IMR-90 (cell line): ENCODE results near the gene MAOB. TPM values are rescaled to one million over a fixed set of nuclear protein-coding genes. Genes with fewer than 3 reads are reported as not detected.

Source experiments
- ATAC-seq: fragments of 200-7000 bp; cut with Tn5 transposase; 2 replicates; pipeline ENCODE4 v1.9.1; 2020; ENCODE audit warnings: low read depth, mild to moderate bottlenecking, moderate library complexity
- BruUV-seq: library from RNA; stranded (reverse); fragments of 400-500 nt; replicated peaks from 2 replicates; lab custom pipeline; 2021; lab: Mats Ljungman, UMichigan
- CTCF ChIA-PET: fragments of 300-600 bp; formaldehyde crosslinking; extraction: SDS; loops from one replicate; lab custom pipeline; 2021; ENCODE audit warnings: antibody characterized with exemption; lab: Yijun Ruan, JAX
- POLR2A ChIA-PET: fragments of 300-600 bp; sonication (Branson Sonifier 250); formaldehyde crosslinking; loops from one replicate; lab custom pipeline; 2022; ENCODE audit warnings: antibody characterized with exemption; ENCODE audit not compliant: unreplicated experiment; lab: Charles Lee
- DNase-seq: peaks from one replicate; pipeline ENCODE4 v3.0.0; 2013
- H2AFZ ChIP-seq: replicated peaks from 2 replicates; pipeline ENCODE3; 2013; ENCODE audit warnings: low read length, mild to moderate bottlenecking; ENCODE audit not compliant: poor library complexity
- H2AK5ac ChIP-seq: 2 replicates; pipeline ENCODE4 v1.6.1; 2013; ENCODE audit warnings: low read depth, low read length, inconsistent platforms
- H2AK9ac ChIP-seq: replicated peaks from 2 replicates; pipeline ENCODE3; 2013; ENCODE audit warnings: mild to moderate bottlenecking, low read depth, low read length, moderate library complexity; ENCODE audit not compliant: poor library complexity
- H2BK120ac ChIP-seq: 2 replicates; pipeline ENCODE4 v1.6.1; 2013; ENCODE audit warnings: low read depth, low read length, inconsistent platforms
- H2BK15ac ChIP-seq: 3 replicates; pipeline ENCODE4 v1.6.1; 2013; ENCODE audit warnings: low read depth, low read length, inconsistent platforms
- H2BK20ac ChIP-seq: 2 replicates; pipeline ENCODE4 v1.6.1; 2013; ENCODE audit warnings: low read depth, mild to moderate bottlenecking, inconsistent platforms, low read length, moderate library complexity
- H2BK5ac ChIP-seq: 2 replicates; pipeline ENCODE4 v1.6.1; 2013; ENCODE audit warnings: mild to moderate bottlenecking, low read depth, low read length, inconsistent platforms; ENCODE audit not compliant: poor library complexity, severe bottlenecking
- H3K14ac ChIP-seq: replicated peaks from 2 replicates; pipeline ENCODE4 v1.6.1; 2013; ENCODE audit warnings: low read depth, low read length, inconsistent platforms
- H3K18ac ChIP-seq: 2 replicates; pipeline ENCODE4 v1.6.1; 2013; ENCODE audit warnings: low read depth, low read length, control low read depth
- H3K23ac ChIP-seq: 2 replicates; pipeline ENCODE4 v1.6.1; 2013; ENCODE audit warnings: low read depth, low read length, inconsistent platforms
- H3K27ac ChIP-seq: 2 replicates; pipeline ENCODE4 v1.5.1; 2013; ENCODE audit warnings: mild to moderate bottlenecking, control low read depth, low read length; ENCODE audit not compliant: insufficient read depth
- H3K27me3 ChIP-seq: 2 replicates; pipeline ENCODE4 v1.6.1; 2013; ENCODE audit warnings: low read length; ENCODE audit not compliant: control insufficient read depth, insufficient read depth
- H3K36me3 ChIP-seq: 2 replicates; pipeline ENCODE4 v1.6.1; 2013; ENCODE audit warnings: low read length, mixed read lengths; ENCODE audit not compliant: control insufficient read depth, insufficient read depth
- H3K4ac ChIP-seq: 2 replicates; pipeline ENCODE4 v1.6.1; 2013; ENCODE audit warnings: low read depth, low read length, inconsistent platforms
- H3K4me1 ChIP-seq: 2 replicates; pipeline ENCODE4 v1.6.1; 2013; ENCODE audit warnings: low read length, mixed read lengths; ENCODE audit not compliant: control insufficient read depth, insufficient read depth
- H3K4me2 ChIP-seq: 2 replicates; pipeline ENCODE4 v1.6.1; 2013; ENCODE audit warnings: low read depth, mild to moderate bottlenecking, control low read depth, low read length, moderate library complexity
- H3K4me3 ChIP-seq: 2 replicates; pipeline ENCODE4 v1.5.1; 2013; ENCODE audit warnings: low read depth, mild to moderate bottlenecking, control low read depth, low read length, moderate library complexity; ENCODE audit not compliant: insufficient read depth
- H3K56ac ChIP-seq: 2 replicates; pipeline ENCODE4 v1.6.1; 2013; ENCODE audit warnings: low read length, inconsistent platforms; ENCODE audit not compliant: insufficient read depth; ENCODE audit errors: extremely low read depth
- H3K79me1 ChIP-seq, 2 experiments: 2 replicates each; pipeline ENCODE4 v1.6.1; 2013; ENCODE audit warnings: low read length in 2 of 2, inconsistent platforms in 1 of 2, low read depth in 1 of 2
- H3K9ac ChIP-seq: 2 replicates; pipeline ENCODE4 v1.6.1; 2013; ENCODE audit warnings: low read depth, low read length, control low read depth
- H3K9me1 ChIP-seq: 2 replicates; pipeline ENCODE4 v1.6.1; 2013; ENCODE audit warnings: low read length, inconsistent platforms; ENCODE audit not compliant: insufficient read depth
- H3K9me3 ChIP-seq: 2 replicates; pipeline ENCODE4 v1.6.1; 2013; ENCODE audit warnings: low read length; ENCODE audit not compliant: control insufficient read depth, insufficient read depth
- H4K20me1 ChIP-seq: 2 replicates; pipeline ENCODE4 v1.6.1; 2013; ENCODE audit warnings: low read length, inconsistent platforms; ENCODE audit not compliant: insufficient read depth
- H4K5ac ChIP-seq: 2 replicates; pipeline ENCODE4 v1.6.1; 2013; ENCODE audit warnings: mild to moderate bottlenecking, low read depth, low read length, control low read depth
- H4K8ac ChIP-seq, 2 experiments: 2 replicates each; pipeline ENCODE4 v1.6.1; 2013; ENCODE audit warnings: low read depth in 2 of 2, low read length in 2 of 2, control low read depth in 1 of 2, inconsistent platforms in 1 of 2
- H4K91ac ChIP-seq: 2 replicates; pipeline ENCODE4 v1.6.1; 2013; ENCODE audit warnings: low read depth, low read length, inconsistent platforms; ENCODE audit not compliant: insufficient read depth
- CEBPB ChIP-seq: IDR thresholded peaks from 2 replicates; pipeline ENCODE4 v1.6.1; 2012; ENCODE audit warnings: low read depth, low read length, improper control_type of control experiment
- POLR2A ChIP-seq: IDR thresholded peaks from 2 replicates; pipeline ENCODE4 v1.6.1; 2012; ENCODE audit warnings: mild to moderate bottlenecking, low read depth, low read length
- RAD21 ChIP-seq: IDR thresholded peaks from 2 replicates; pipeline ENCODE4 v1.6.1; 2012; ENCODE audit warnings: low read length, improper control_type of control experiment
- RCOR1 ChIP-seq: IDR thresholded peaks from 2 replicates; pipeline ENCODE4 v1.6.1; 2012; ENCODE audit warnings: mild to moderate bottlenecking, low read length, improper control_type of control experiment; ENCODE audit not compliant: insufficient replicate concordance
- WGBS, 2 experiments: methylation state at CpG; one replicate each; pipeline versions ENCODE4 v1.1.5 to v1.1.7; 2013; ENCODE audit warnings: missing lambda C conversion rate in 2 of 2; ENCODE audit not compliant: insufficient read length in 1 of 2; ENCODE audit errors: extremely low coverage in 2 of 2; 5-methylcytosine and 5-hydroxymethylcytosine counted together
- dilution Hi-C: fragments of 300-500 bp; cut with HindIII; formaldehyde crosslinking; loops from one replicate; pipeline ENCODE4 v1.14.3; 2018; ENCODE audit warnings: low sequenced_read_pairs; ENCODE audit not compliant: unreplicated experiment
- in situ Hi-C: fragments of 300-500 bp; cut with MboI; formaldehyde crosslinking; loops from 3 replicates; pipeline ENCODE4 v1.14.3; 2019; ENCODE audit warnings: low sequenced_read_pairs, inconsistent platforms, mixed read lengths
- intact Hi-C: fragments of 100-400 bp; cut with micrococcal nuclease; formaldehyde crosslinking; loops from 2 replicates; pipeline ENCODE4 v1.10.0; 2022
- polyA plus RNA-seq, 3 experiments: library from polyadenylated mRNA; depleted of rRNA; stranded (reverse); fragments of >200 nt; gene quantifications; 2 replicates each; pipeline ENCODE4 v1.2.3, GENCODE V29; 2012; ENCODE audit warnings: low replicate concordance in 1 of 3
- total RNA-seq: library from RNA; depleted of rRNA; stranded (reverse); fragments of >200 nt; gene quantifications from 2 replicates; pipeline ENCODE4 v1.2.3, GENCODE V29; 2012

The MAOB gene
- total and polyA plus RNA-seq, 2 of the 4 experiments (the other 2 are of a cell fraction): 0.36 to 0.46 TPM

GRCh38 chrX:43840265-43840664, 42.0 kb downstream of the MAOB start:
- Histone ChIP-seq H3K27me3 (peaks cover 7% of the 10 kb centered on the region), H2BK5ac (no peak overlapping the region), H3K4me3 (no peak overlapping the region), H3K4me2 (no peak overlapping the region), H3K23ac (no peak overlapping the region), H2AK9ac (no peak overlapping the region), H3K27ac (no peak overlapping the region), H3K14ac (no peak overlapping the region), H3K79me1 (no peaks in the 10 kb centered on the region), H3K9me1 (no peaks in the 10 kb centered on the region), H2BK120ac (no peak overlapping the region), H3K4ac (no peak overlapping the region), H3K56ac (no peak overlapping the region), H3K9me3 (no peaks in the 10 kb centered on the region), H2AFZ (no peak overlapping the region), H4K5ac (no peak overlapping the region), H3K36me3 (no peaks in the 10 kb centered on the region), H4K20me1 (no peaks in the 10 kb centered on the region), H3K18ac (no peak overlapping the region), H2AK5ac (no peak overlapping the region), H3K4me1 (no peaks in the 10 kb centered on the region), H3K9ac (no peak overlapping the region), H2BK15ac (no peak overlapping the region), H4K91ac (no peak overlapping the region), H2BK20ac (no peak overlapping the region), H4K8ac (no peak overlapping the region)
- ChIA-PET POLR2A (no interaction called here), CTCF (interaction anchor here (0.7 kb wide), 1 partner anchor 9 kb away, joined by 4 read pairs; no protein-coding TSS in a partner anchor)
- ATAC-seq: no peak
- no peak for DNase-seq
- TF ChIP-seq RAD21: no peak
- no peak for TF ChIP-seq CEBPB
- no peak for TF ChIP-seq RCOR1
- no peak for TF ChIP-seq POLR2A
- in situ Hi-C loops: no loop called here
- no TSS peak for BruUV-seq
- intact Hi-C loops: no loop called here
- dilution Hi-C loops: no loop called here
- no CpG with 5 or more reads among the region's 3 CpGs for WGBS, 2 experiments
